ENCODE results near the gene TLE1. TPM values are rescaled to one million over a fixed set of nuclear protein-coding genes. Genes with fewer than 3 reads are reported as not detected.
"Not testable (repeated sequence)": the region's sequence is repeated elsewhere in the genome, so short reads cannot be mapped to it uniquely, and the experiment has no call there.

Gene TLE1
- 0.11 and 0.34 TPM in 2 replicates for total RNA-seq

DNA sequence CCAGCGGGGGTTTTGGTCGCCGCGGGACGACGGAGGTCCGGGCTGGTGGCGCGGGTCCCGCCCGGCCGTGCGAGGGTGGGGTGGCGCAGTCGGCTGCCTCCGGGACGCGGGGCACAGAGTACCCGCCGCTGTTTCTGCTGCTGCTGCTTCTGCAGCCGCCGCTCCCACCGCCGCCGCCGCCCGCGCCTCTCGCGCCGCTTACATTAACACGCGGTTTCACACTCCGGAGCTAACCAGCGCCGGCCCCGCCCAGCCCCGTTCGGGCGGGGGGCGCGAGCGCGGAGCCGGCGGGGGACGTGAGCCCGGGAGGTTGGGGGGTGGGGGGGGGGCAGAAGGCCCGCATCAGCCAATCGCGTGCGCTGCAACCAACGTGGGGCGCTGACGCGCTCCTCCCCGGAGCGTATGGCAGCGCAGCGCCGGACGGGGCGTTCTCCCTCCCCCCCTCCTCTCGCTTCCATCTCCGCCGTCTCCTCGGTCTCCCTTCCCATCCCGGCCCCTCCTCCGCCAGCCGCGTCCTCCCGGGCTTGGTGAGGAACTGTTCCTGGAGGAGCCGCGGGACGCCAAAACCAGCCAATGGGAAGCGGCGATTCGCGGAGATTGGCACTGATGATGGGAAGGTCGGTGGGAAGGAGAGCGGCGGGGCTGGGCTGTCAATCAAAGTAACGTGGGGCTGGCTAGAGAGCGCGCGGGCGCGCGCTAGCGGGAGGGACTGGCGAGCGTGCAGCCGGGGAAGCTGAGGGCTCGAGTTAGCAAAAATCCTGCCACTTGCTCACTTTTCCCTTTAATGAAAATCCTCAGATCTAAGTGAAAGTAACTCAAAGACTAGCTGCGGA lies at the start of gene TLE1:
Gene TLE1 (minus strand): TSS at position 205 of the 833 bp plus-strand sequence. CDS start 1,307 bp downstream, outside the sequence.
- intact Hi-C loops (cut with micrococcal nuclease), result no loop called here

DNA sequence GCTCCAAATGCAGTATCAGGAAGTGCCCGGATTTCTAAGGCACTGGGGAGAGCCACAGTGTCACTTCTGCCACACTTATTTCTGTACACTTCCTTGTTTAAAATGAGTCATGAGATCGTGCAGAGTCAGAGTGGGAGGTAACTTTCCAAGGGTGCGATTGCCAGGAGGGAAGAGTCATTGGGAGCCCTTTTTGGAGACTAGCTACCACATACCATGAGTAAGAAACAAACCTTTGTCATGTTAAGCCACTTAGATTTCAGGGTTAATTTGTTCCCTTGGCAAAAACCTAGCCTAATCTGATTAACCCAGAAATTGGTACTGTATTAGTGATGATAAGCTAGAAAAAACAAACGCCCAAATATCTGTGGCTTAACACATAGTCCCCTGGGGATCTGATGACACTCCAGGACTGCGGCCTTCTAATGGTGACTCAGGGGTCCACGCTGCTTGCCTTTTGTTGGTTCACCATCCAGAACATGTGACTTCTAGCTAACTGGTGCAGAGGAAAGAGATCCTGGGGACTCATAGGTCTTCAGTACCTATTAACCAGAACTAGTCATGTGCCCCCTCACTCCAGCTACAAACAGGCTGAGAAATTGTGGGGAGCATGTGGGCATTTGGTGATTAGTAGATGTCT lies 48.6 kb upstream of the TLE1 start:
- intact Hi-C loops (cut with micrococcal nuclease), result no loop called here

DNA sequence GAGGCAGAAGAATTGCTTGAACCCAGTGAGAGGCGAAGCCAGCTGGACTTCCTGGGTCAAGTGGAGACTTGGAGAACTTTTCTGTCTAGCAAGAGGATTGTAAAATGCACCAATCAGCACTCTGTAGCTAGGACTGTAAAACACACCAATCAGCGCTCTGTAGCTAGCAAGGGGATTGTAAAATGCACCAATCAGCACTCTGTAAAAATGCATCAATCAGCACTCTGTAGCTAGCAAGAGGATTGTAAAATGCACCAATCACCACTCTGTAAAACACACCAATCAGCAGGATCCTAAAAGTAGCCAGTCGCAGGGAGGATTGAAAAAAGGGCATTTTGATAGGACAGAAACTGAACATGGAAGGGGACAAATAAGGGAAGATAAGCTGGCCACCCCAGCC lies 41.2 kb upstream of the TLE1 start:
- intact Hi-C loops (cut with micrococcal nuclease), result not testable (repeated sequence)

DNA sequence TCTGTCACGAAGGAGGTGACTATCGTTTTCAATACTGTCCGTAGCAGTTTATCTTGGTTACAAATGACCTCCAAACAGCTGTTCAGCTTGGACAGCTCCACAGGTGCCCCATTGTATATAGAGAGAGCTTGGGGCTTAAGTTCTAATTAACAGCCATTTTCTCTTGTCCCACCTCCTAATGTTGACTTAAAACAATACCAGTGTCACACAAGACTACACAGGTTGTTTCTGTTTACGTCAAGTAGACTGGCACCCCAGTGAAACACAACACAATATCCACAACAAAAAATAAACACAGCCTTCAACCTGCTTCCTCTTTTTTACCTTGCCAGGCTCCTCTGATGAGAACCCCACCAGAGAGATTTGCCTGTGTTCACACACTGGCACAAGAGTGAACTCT lies 39.8 kb upstream of the TLE1 start:
- intact Hi-C loops (cut with micrococcal nuclease), result no loop called here

DNA sequence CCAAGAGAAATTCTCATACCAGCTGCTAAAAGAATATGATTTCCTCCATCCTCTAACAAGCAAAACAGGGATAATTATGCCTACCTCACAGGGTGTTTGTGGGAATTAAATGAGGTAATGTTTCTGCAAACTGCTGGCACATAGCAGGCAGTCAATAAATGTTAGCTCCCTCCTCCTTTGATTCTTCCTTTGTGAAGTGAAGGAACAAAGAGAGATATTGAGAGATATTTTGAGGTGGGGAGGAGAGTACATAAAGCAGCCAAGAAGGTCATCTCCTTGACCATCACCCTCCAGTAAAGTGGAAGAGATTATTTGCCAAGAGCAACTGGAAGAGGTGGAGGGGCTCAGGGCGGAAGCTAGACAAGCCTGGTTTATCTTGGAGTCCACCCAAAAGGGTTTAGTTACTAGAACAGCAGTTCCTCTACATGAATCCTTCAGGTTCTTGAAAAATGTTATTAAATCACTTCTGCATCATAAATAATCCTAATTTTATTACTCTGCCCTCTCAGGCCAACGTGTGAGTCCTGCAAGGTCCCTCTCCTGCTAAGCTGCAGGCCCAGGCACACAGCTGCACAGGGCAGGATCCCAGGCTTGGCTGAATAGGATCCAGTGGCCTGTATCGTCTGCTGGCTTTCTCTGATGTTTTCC lies 35.0 kb upstream of the TLE1 start:
- intact Hi-C loops (cut with micrococcal nuclease), result no loop called here

DNA sequence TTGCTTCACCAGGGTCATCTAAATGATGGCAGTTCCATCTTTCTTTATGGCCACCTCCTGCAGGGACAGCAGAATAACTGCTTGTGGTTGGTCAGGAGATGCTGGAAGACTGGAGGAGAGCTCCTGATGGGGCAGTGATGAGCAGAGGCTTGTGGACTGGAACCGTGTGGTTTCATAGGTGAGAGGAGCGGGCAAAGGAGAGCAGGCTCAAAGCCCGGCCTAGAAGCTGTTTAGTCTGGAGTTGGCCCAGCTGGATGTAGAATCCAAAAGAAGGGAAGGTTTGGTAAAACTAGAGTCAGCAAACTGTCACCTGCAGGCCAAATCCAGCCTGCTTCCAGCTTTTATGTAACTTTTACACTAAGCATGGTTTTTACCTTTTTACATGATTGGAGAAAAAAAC lies 32.9 kb upstream of the TLE1 start:
- intact Hi-C loops (cut with micrococcal nuclease), result no loop called here

DNA sequence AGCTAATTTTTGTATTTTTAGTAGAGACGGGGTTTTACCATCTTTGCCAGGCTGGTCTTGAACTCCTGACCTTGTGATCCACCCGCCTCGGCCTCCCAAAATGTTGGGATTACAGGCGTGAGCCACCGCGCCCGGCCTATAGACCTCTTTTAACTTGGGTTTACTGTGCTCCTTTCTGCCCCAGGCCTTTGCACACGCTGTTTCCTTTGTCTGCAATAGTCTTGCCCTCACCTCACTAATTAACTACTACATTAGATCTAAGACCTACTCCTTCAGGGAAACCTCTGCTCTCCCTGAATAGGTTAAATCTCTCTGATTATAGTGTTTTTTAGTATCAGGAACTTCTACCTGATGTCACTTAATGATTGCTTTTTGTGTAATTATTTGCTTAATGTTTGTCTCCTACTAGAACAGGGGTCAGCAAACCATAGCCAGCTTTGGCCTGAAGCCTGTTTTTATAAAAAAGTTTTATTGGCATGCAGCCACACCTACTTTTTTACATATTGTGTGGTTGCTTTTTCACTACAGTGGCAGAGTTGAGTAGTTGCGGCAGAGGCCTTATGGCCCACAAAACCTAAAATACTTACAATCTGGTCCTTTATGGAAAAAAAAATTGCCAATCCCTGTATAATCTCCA lies 31.2 kb upstream of the TLE1 start:
- intact Hi-C loops (cut with micrococcal nuclease), result no loop called here

DNA sequence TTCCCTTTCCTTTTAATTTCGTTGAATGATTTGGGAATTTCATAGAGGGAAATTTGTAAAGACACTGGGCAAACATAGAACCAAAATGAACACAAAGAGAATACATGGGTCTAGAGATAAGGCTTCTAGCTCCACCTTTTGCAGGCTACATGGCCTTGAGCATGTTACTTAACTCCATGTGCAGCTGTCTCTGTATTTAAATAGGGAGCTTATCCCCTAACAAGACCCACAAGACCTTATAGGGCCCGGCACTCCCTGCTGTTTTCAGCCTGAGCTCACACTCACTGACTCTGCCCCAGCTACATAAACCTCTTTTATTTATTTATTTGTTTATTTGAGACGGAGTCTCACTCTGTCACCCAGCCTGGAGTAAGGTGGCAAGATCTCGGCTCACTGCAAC lies 30.6 kb upstream of the TLE1 start:
- intact Hi-C loops (cut with micrococcal nuclease), result no loop called here

DNA sequence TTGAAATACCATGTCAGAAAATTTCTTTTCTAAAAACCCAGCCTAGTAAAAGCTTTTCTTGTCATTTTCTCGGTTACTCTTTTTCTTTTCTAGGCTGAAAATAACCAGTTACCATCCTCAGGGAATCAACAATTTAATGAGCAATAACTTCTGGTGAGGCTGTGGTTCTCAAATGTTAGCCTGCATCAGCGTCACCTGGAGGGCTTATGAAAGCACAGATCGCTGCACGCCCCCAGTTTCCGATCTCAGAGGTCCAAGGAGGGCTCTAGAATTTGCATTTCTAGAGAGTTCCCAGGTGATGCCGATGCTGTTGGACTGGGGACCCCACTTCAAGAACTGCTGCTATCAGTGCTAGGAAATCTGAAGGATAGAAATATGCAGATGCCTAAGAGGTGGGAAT lies 28.9 kb upstream of the TLE1 start:
- intact Hi-C loops (cut with micrococcal nuclease), result no loop called here

DNA sequence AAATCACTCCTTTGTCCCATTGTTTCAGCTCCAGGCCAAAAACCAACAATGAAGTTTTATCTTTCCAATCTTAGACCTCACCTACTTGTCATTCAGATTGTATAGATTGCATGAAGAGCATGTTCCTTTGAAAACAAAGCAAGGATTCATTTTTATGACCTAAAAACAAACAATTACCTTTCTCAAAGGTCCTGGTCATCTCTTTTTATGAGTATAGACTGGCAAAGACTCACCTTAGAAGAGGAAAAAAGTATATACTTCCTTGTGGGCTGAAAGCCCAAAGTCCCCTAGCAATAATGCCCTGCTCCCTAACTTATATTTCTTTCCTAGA lies 28.4 kb upstream of the TLE1 start:
- intact Hi-C loops (cut with micrococcal nuclease), result no loop called here

DNA sequence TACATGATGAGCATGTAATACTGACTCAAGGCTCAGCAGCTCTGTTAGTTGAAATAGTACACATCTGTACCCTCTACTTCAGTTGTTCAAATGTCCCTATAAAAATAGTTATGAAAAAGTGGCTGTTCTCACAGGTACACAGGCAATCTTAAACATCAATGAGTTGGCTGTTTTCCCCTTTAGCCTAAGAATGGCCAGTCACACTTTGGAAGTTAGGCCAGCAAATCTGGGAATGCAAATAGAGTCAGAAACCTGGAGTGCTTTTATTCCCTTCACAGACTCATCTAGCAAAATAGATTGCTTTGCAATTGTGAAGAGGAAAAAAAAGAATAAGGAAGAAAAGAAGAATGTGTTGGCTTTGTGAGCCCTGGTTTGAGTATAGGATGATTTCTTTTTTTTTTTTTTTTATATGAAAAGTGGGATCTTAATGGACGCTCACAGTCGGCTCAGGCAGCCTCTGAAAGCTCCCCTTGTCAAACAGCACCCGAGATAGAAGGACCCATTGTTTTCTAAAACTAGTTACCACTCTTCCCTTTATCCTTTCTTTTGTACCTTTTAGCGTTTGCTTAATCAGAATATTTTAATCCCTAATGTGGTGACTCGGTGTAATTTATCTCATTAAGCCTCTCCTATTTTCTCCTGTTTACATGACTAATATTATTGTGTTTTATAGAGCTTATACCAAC lies 27.9 kb upstream of the TLE1 start:
- intact Hi-C loops (cut with micrococcal nuclease), result no loop called here

DNA sequence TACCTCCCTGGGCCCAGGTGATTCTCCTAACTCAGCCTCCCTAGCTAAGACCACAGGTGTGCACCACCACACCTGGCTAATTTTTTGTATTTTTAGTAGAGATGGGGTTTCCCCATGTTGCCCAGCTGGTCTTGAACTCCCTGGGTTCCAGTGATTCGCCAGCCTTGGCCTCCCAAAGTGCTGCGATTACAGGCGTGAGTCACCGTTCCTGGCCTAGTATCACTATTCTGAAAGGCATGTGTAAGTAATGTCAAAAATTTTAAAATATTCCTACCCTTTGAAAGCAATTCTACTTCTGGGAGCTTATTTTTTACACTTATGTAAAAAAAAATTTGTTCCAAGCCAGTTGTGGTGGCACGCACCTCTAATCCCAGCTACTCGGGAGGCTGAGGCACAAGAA lies 27.1 kb upstream of the TLE1 start:
- intact Hi-C loops (cut with micrococcal nuclease), result no loop called here

DNA sequence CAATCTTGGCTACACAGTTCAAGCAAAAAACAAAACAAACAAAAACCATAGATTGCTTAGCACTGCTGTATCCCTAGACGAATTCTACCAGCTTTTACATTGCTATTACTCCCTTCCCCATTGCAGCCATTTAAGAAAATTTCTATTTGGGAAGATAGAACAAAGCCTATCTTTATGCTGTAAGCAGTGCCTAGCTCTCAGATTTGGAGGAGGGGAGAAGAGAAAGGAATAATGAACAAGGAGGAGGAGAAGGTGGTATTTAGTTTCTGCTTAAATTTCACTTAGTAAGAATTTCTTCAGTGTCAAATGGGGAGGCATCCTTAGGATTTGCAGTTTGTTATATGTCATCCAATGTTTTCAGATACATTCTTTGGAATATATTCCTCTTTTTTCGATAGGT lies 16.2 kb upstream of the TLE1 start:
- intact Hi-C loops (cut with micrococcal nuclease), result no loop called here

DNA sequence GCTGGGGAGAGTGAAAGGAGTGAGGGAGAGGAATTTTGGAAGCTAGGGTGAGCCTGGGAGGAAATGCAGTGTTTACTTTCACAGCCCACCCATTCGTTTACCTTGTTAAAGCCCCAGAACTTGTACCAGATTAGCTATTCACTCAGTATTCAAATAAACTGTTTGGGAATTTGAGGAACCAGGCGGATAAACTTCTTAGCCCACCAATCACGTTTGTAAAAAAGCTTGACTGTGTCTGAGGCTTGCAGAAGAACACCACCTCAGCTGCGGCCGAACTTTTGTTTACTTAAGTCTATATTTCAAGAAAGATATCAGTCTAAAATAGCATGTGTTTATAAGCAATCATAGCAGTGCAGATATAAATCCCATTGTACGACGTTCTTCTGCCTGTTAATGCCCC lies 5.2 kb upstream of the TLE1 start:
- intact Hi-C loops (cut with micrococcal nuclease), result no loop called here

DNA sequence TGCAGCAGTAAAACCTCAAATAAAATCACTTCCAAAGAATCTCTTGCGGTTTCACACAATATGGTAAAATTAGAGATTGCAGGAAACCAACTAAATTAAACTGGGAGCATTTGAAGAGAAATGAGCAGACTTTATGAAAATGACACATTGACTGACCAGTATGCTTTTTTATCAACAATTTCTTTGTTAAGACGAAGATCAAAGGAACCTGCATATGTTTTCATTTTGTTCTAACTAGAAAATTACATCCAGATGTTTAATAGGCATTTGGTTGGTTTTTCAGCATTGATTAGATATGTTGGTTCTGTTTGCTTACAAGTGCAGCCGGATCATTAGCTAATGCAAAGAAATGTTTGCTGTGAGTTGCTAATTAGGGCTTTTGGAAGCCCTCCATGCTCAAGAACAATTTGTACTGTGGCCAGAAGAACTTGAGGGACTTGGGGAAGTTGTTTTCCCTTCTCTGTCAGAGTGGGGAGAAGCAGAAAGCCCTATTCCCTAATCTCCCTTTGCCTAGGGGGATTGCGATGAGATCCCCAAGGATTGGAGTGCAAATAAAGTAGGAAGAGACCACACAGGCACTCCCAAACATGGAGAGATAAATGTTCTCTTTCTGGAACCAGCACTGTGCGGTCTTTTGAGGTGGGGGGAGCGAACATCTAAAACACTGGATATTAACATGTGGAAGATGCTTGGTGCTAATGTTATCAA lies 4.5 kb upstream of the TLE1 start:
- intact Hi-C loops (cut with micrococcal nuclease), result no loop called here

DNA sequence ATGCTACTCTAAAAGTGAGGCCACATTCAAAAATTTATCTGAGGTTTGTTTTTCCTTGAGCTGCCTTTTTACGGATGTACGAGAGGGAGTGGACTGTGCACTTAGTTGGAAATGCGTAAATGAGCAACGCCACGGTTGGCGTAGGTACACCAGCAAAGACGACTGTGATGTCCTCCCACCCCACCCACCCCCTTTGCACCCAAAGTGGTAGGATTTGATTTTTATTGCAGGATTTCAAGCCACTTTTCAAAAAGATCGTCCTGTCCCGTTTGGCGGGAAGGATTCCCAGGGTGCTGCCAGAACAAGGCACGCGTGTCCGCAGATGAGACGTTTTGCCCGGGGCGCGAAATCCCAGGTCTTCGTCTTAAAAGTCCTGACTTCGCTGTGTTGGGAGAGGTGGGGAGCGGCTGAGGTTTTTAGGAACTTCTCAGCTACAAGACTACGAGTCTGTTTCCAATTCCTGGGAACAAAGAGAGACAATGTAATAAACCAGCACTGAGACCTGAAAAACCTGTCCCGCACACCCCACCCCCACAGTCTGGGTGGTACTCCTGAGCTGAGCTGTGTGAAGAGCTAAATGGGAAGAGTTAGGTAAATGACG lies 1.0 kb upstream of the TLE1 start:
- intact Hi-C loops (cut with micrococcal nuclease), result no loop called here

DNA sequence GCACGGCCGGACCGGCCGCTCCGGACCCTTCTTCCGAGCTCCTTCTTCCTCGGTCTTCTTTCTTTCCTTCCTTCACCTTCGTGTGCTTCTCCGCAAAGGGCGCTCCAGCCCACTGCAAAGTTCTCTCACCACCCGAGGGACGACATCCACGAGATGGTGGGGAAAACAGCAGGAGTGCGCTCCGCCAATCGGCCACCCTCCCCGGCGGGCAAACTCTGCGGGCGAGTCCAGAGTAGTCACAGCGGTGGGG lies 329 bp downstream of the TLE1 start:
- intact Hi-C loops (cut with micrococcal nuclease), result not testable (repeated sequence)

DNA sequence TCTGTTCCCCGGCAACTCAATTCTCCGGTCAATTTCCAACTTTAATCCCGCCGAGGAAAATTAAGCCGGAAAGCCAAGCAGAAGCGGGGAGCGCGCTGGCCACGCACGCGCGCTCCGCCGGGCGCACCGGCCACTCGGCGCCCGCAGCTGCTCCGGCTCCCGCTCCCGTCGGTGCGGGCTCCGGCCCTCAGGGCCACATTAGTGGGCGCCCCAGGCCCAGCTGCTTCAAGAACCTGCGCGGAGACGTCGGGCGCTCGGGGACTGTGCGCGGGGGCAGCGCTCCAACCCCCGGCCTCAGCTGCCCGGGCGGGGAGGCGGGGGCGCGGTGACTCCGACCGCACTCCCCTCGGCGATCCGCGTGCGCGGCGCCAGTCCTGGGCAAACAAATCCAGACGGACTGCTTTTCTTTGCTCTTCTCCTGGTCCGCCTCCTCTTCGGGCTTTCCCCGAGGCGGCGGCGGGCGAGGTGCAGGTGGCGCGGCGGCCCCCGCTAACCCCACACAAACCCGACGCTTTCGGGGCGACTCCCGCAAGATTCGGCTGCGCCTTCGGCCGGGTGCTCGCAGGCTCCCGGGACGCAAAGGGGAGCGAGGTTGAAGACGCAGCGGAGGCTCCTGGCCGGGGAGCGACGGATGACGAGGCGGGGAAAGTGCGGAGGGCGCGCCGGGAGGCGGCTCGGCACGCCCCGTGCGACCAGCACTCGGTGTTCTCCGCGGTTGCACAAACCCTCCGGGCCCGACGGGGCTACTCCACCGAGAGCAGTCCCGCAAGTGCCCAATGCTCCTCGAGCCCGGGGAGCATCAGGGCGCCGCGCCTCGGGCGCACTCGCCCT lies 870 bp downstream of the TLE1 start:
- intact Hi-C loops (cut with micrococcal nuclease), result not testable (repeated sequence)

DNA sequence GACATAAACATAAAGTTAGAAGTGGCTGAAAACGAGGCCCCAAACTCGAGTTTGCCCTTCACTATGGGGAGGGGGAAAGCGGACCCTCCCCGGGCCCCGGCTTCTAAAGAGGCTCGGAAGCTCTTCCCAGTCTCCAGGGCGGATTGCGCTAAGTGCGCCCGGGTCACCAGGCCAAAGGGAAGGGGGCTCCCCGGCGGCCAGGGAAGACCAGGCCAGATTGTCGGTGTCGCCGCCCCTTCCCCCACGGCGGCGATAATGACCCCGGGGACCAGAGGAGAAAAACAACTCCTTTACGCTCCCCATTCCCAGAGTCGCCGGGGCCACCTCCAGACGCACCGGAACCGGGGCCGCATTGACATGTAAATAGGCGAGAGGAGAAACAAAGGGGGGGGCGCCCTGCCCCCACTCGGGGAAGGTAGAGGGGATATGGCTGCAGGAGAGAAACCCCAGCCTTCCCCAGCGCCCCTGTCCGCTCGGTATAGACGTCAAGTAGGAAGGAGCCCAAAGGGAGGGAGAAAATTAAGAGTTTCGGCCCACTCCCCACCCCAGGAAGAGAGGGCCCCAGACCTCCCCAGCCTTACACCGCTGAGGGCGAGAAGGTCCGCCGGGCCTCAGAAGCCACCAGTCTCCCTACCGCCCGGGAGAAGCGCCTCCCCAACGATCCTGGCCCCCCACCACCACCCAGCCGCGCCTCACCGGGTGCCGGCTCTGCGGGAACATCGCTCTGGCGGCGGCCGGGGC lies 1.7 kb downstream of the TLE1 start:
- intact Hi-C loops (cut with micrococcal nuclease), result no loop called here

Data from T-helper 2 cell treated with Interferon-gamma antibody and Interleukin-4, amounts not matched to agents 100 ng/mL and 5 ng/mL, for 36 hours (primary cell).